ENCODE data around the gene CAP1. TPM values are rescaled to one million over a fixed set of nuclear protein-coding genes. Genes with fewer than 3 reads are reported as not detected.

The CAP1 gene
- total and polyA plus RNA-seq, 10 of the 15 experiments (the other 5 are each of a cell fraction or from before 2014, with no cell fraction given) = 360 to 500 (median 431) TPM

- TF ChIP-seq ZNF687 (IDR thresholded peaks at IDR 0.05) (peak; percentile 12; the same call in 1 of the 2 replicates), NR2C1 (IDR thresholded peaks at IDR 0.05) (peak; percentile 43), MAX (IDR thresholded peaks at IDR 0.05; ENCODE audit: low read depth, low read length) (no peak; the same call in 1 of the 2 replicates), SMARCA5 (IDR thresholded peaks at IDR 0.05) (peak; percentile 26; the same call in 1 of the 2 replicates), HCFC1 (IDR thresholded peaks at IDR 0.05; ENCODE audit: low read length) (peak; percentile 77), ETV6 (conservative IDR thresholded peaks at IDR 0.05 in 1 of 2, IDR thresholded peaks at IDR 0.05 in 1 of 2; ENCODE audit: borderline replicate concordance in 1 of 2, low read depth in 1 of 2) (peak in 1 of 2 experiments; percentile 40; a peak in 1 of 4 replicates), IRF3 (IDR thresholded peaks at IDR 0.05) (no peak), POLR2A (IDR thresholded peaks at IDR 0.05; ENCODE audit: low read depth, low read length) (peak; percentile 81), USF2 (IDR thresholded peaks at IDR 0.05; ENCODE audit: borderline replicate concordance, low read depth, low read length) (peak; percentile 45), HDGF (IDR thresholded peaks at IDR 0.05) (peak; percentile 92; the same call in 1 of the 2 replicates), TCF3 (IDR thresholded peaks at IDR 0.05; ENCODE audit: borderline replicate concordance, insufficient read depth, low read depth, low read length) (0 out of 2 replicates have a peak, but pooled peaks have one; percentile 36), LARP7 (IDR thresholded peaks at IDR 0.05) (peak; percentile 66), MTA3 (IDR thresholded peaks at IDR 0.05; ENCODE audit: borderline replicate concordance, low read length) (peak; percentile 71; the same call in 1 of the 2 replicates), TAF1 (IDR thresholded peaks at IDR 0.05; ENCODE audit: borderline replicate concordance, low read depth, low read length) (peak; percentile 86), ZNF592 (IDR thresholded peaks at IDR 0.05) (peak; percentile 99), RAD51 (IDR thresholded peaks at IDR 0.05) (peak; percentile 72), SP1 (IDR thresholded peaks at IDR 0.05; ENCODE audit: low read depth, low read length) (peak; percentile 70), FOXM1 (IDR thresholded peaks at IDR 0.05; ENCODE audit: low read depth, low read length) (0 out of 2 replicates have a peak, but pooled peaks have one; percentile 3), YY1 (IDR thresholded peaks at IDR 0.05; ENCODE audit: low read depth, low read length) (peak; percentile 84)
These were observed at the start of gene CAP1 (continued) for GRCh38 chr1:40040511-40041465.
